ENCODE data around the gene JPH3.
"Not testable (repeated sequence)": the region's sequence is repeated elsewhere in the genome, so short reads cannot be mapped to it uniquely, and the experiment has no call there.

JPH3 gene

DNA sequence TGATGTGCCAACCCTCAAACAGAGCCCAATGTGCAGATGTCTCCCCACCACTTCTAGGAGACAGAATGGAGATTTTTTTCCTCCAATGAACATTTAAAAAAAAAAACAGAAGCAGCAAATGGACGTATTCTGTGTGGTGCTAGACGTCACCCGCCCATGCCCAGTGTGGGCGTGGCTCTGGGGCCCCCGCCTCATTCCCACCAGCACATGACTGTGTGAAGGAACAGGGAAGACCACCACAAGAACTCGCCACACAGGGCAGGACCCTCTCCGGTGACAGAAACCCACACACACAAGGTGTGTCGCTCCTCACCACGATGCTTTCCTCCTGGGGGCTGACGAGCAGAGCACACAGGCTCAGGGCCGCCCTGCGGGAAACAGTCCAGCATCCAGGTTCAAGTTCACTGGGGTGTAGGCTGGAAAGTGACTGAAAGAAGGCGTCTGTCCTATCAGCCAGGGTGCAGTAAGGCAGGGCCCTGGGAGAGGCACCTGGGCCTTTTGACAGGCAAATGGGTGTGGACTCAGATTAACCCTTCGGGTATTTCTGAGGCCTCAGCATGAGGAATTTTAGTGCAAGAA lies 110.0 kb downstream of the JPH3 start:
- FAIRE-seq: no peak

DNA sequence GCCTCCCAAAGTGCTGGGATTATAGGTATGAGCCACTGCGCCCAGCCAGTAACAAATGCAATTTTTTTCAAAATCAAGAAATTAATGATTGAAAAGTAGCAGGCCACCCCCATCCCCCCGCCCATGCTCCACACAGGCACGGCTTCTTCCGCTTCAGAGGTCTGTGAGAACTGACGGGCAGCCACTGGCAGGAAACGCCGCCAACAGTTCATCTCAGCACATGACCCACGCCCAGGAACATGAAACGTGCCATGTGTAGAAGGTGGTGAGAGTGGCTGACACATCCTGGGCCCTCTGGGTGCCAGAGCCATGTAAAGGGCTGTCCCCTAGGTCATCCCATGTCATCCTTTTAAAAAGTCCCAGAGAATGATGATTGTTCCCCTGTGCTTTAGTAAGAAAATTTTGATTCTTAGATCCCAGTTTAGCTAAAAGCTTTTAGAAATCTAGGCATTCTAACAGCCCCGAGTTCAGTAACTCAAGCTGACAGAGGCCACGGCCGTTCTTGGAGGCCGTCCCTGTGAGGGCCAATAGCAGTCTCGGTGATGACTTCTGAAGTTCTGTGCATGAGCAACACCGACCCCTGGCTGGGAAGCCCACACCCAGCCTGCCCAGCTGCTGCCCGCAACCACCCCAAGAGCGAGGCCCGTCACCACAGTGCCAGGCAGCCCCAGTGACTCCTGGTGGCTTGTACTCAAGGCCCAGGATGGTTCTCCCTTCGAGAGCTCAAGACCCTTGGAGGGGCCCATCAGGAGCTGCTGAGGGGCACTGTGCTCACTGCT lies 111.3 kb downstream of the JPH3 start:
- DNase-seq (ENCODE audit: low spot score) (no peak), FAIRE-seq (no peak)

More for the DNA sequence above, 110.0 kb downstream of the JPH3 start:
- DNase-seq (ENCODE audit: low spot score): no peak

DNA sequence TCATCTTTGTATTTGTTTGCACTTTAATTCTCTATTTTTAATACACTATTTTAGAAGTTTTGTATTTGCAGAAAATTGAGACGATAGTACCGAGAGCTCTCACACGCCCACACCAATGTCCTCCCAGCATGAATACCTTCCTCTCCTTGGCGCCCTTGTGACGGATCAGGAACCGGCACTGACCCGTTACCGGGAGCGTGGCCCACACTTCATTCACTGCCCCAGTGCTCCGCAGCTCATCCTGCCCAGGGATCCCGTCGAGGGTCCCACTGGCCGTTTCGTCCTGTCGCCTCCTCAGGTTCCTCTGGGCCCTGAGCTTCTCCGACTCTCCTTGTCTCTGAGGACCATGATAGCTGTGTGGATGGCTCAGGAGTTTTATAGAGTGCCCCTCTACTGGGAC lies 112.9 kb downstream of the JPH3 start:
- no peak for DNase-seq (ENCODE audit: low spot score)
- no peak for FAIRE-seq

DNA sequence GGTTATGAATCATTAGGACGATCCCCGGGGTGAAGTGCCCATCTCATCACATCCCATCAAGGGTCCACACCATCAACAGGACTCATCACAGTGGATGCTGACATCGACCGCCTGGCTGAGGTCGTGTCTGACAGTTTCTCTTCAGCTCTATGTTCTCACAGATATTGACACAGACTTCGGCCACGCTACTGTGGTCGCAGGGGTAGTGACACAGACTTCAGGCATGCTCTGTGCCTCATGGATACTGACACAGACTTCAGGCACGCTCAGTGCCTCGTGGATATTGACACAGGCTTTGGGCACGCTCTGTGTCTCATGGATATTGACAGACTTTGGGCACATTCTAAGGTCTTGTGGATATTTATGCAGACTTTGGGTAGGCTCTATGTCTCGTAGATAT lies 113.3 kb downstream of the JPH3 start:
- no peak for FAIRE-seq
- peak; percentile 39 for DNase-seq (ENCODE audit: low spot score)

DNA sequence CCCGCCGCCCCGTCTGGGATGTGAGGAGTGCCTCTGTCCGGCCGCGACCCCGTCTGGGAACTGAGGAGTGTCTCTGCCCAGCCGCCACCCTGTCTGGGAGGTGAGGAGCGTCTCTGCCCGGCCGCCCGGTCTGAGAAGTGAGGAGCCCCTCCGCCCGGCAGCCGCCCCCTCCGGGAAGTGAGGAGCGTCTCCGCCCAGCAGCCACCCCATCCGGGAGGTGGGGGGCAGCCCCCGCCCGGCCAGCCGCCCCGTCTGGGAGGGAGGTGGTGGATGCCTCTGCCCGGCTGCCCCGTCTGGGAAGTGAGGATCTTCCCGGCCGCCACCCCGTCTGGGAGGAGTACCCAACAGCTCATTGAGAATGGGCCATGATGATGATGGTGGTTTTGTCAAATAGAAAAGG lies 116.5 kb downstream of the JPH3 start:
- not testable (repeated sequence) for DNase-seq (ENCODE audit: low spot score); FAIRE-seq

DNA sequence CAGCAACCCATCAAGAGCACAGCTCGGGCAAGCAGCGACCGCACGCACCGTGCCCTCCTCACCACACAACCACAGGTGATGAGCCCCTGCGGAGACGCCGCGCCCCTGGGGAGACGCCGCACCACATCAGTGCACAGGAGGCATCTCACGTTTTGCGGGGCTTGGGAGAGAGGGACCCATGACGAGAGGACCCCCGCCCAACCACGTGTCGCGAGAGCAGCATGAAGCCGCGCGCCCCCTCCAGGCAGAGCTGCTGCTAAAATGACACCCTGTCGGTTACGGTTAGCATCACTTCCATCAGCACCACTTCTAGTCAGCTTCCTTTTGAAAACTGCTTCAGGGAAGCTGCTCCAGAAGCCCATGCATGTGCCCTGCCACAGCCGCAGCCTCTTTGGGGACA lies 118.1 kb downstream of the JPH3 start:
- DNase-seq (ENCODE audit: low spot score): no peak
- no peak for FAIRE-seq

DNA sequence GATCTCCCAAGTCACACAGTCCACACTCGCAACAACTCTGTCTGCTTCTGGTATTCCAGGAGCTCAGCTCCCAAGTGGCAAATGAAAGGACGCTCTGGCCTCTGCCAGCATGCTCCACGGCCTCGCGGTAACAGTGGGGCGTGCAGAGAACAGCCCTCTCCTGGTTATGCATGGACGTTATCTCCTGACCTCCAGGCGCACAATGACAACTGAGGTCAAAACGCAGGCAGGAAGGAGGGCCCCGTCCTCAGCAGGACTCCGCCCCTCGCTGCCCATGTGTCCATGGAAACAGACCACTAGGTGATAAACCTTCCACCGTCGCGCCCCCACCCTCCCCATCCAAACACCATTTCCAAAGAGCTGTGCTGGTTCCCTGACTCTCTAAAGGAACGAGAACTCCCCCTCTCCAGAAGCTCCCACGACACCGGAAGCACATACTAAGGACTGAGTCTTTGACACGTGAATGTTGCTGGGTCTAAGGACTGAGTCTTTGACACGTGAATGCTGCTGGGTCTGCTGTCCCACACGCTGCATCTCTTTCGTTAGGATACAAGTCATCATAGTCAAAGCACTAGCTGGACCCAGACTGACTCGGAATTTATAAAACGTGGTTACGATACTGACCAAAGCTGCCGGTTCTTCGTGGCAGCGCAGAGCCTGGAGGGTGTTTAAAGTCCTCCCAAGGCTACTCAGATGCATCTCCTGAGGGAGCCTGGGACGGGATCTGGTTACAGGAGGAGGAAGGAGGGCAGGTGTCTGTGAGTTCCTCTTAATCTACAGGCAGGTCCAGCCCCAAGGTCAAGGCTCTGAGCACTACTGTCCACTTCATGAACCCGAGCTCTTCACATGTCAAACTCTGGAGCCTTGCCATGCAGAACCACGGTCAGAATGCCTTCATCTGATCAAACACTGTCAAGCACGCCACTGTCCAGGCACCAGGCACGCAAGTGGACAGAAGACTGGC lies 119.6 kb downstream of the JPH3 start:
- DNase-seq (ENCODE audit: low spot score) (no peak), FAIRE-seq (no peak)

DNA sequence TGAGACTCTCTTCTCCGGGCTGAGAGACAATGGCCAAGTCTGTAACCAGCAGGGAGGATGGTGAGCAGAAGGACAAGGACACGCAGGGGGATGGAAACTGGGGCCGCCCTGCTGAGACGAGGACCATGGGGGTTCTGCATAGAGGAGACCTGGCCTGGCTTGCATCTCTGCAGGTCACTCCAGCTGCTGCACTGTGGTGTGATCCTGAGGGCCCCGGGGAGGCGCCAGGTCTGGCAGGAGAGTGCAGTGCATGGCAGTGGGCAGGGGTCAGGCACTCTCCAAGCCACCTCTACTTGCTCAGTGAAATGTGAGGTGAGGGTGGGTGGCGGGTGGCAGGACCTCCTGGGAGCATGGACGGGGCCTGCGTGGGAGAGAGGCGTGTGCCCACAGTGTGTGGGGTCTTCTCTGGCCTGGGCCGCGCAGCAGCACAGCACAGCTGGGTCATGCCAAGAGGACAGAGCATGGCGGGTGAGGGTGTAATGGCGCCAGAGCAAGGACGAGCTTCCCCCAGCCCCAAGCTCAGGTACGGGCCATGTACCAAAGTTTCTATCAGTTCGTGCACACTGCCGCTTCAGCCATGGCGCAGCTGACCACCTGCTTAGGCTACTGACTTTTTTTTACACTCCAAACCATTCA lies 120.4 kb downstream of the JPH3 start:
- no peak for DNase-seq (ENCODE audit: low spot score)
- FAIRE-seq: no peak

DNA sequence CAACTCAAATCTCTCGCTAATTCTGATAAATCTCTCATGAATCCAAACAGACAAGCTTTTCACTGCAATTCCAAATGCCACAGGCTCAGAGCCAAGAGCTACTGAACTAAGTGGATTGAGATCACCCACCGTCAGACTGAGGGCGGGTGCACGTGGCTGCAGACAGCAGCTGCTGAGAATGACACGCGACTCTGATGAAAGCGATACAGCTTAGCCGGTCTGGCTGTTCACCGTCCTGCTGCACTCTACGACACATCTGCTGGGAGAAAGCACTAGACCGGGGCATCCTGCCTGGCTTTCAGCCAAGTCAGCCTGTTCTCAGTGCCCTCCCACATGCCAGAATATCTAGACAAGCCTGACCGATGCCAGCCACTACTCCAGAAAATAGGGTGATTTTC lies 120.9 kb downstream of the JPH3 start:
- DNase-seq (ENCODE audit: low spot score): peak; percentile 93
- peak; percentile 89 for FAIRE-seq

DNA sequence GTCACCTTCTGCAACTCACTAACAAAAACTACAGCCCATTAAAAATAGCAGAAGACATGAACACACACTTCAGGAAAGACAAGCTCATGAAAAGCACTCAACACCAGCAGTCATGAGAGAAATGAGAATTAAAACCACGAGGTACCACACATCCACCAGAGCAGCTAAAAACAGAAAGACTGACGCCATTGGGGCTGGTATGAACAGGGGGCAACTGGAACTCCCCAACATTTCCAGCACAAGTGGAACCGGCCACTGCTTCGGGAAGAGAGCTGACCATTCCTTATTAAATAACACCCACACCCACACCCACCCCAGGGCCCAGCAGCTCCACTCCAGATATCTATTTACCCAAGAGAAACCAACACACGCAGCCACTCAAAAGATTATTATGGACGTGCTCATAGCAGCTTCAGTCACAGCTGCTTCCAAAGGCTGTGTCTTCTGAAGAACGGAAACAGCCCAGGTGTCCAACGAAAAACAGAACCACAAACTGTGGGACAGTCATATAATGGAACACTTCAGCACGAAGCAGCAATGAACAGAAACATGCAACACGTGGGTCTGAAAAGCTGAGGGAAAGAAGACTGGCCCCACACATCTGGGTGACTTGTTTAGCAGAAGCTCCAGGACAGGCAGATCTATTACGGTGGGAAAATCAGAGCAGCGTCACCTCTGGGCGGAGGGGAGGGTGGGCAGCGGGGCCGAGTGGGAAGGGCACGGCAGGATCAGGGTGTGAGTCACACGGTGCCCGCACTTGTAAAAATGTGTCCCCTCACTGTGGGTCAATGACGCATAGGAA lies 122.4 kb downstream of the JPH3 start:
- DNase-seq (ENCODE audit: low spot score) (no peak), FAIRE-seq (no peak)

DNA sequence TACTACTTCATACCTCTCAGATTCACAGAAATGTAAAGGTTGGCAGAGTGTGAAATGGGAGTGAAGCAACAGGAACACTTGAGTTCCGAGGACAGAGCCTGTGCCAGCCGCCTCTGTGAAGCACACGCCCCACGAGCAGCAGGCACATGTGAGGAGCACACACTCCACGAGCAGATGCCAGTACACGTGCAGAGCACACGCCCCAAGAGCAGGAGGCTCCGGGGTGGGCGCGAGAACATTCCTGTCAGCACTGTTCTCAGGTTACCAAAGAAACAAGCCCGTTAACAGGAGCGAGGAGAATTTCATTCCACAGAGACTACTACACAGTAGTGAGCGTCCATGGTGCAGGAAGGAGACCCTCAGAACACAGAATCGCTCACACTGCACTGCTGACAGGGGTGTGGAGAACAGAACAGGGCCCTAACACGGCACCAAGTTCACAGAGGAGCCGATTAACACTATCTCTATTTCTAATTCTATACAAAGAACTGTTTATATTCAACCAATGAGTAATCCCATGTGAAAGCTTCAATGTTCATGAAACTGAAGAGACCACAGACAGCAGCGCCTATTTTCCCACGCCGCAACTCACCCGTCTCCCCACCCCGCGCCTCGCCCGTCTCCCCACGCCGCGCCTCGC lies 123.4 kb downstream of the JPH3 start:
- DNase-seq (ENCODE audit: low spot score) (no peak), FAIRE-seq (no peak)

DNA sequence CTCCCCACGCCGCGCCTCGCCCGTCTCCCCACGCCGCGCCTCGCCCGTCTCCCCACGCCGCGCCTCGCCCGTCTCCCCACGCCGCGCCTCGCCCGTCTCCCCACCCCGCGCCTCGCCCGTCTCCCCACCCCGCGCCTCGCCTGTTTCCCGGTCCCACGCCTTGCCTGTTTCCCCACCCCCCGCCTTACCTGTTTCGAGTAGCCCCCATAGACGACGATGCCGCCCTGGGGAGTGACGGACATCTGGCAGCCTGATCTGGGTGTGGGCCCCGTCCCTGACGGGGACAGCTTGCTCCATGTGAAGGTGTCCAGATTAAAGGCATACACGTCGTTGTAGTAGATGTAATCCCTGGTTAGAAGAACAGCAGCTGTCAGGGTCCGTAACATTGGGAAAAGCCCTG lies 124.3 kb downstream of the JPH3 start:
- not testable (repeated sequence) for DNase-seq (ENCODE audit: low spot score); FAIRE-seq

DNA sequence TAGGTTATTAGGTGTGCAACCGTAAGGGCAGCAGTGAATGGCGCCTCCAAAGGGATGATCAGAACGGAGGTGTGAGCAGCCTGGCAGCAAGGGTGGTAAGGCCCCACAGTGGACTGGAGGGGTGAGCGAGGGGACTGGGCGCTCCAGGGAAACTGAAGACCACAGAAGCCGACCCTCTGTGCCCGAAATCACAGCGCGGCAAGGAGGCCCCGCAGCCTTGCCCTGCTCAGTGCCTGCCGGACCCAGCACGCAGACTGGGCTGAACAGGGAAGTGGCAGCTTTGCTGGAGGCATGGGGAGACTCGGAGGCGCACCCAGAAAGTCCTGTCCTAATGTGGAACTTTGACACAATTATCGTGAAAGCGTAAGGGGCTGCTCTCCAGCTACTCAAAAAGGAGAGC lies 125.0 kb downstream of the JPH3 start:
- FAIRE-seq (no peak), DNase-seq (ENCODE audit: low spot score) (no peak)

DNA sequence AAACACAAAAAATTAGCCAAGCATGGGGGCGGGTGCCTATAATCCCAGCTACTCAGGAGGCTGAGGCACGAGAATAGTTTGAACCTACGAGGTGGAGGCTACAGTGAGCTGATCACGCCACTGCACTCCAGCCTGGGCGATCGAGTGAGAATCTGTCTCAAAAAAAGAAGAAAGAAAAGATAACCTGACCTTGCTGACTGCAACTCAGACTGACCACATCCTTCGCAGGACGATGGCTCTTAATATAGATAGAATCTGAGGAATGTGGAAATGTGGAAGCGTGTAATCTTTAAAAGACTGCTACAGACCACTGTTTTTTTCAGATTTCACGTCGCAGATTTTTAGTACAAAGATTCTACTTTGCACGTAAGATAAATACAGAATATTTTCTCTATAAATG lies 125.7 kb downstream of the JPH3 start:
- FAIRE-seq: no peak
- DNase-seq (ENCODE audit: low spot score): peak; percentile 10

DNA sequence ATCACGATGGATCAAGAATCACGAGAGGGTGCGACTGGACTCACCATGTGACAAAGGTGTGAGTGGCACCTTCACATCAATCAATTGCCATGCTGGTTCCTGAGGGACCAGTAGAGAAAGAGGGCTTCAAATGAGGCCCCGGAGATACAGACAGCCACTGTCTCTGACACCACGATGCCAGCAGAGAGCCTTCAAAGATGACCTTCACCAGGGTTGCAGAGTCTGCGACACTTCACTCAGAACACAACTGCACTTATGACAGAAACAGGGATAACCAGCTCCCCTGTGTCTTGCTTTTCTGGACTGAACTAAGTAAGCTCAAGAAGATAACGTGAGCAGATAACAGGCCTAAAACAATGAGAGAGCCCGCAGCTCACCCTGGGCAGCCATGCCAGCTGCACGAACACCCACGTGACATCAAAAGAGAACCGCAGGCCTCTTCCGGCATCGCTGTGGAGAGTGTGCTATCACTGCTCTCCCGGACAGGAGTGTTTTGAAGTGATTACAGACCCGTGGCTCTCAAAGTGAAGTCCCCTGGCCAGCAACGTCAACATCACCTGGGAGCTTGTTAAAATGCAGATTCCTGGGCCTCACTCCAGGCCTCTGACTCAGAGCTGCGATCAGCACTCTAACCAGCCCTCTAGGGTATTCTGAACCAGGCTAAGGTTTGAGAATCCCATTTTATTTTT lies 127.1 kb downstream of the JPH3 start:
- FAIRE-seq (no peak), DNase-seq (ENCODE audit: low spot score) (no peak)

DNA sequence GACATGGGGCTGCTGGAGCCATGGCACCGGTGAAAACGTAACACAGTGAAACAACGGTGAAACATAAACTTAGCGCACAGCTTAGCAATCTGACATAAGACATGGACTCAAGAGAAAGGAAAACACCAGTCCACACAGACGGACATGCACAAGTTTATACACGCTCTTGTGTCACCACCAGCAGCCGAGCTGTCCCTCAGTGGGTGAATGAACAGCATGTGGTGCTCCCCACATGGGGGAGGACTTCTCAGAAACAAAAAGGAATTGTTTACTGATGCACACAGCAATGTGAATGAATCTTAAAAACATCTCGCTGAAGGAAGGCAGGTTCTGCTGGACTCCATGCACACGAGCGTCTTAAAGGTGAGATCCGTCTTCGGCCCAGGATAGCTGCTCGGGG lies 129.3 kb downstream of the JPH3 start:
- FAIRE-seq (no peak), DNase-seq (ENCODE audit: low spot score) (no peak)

DNA sequence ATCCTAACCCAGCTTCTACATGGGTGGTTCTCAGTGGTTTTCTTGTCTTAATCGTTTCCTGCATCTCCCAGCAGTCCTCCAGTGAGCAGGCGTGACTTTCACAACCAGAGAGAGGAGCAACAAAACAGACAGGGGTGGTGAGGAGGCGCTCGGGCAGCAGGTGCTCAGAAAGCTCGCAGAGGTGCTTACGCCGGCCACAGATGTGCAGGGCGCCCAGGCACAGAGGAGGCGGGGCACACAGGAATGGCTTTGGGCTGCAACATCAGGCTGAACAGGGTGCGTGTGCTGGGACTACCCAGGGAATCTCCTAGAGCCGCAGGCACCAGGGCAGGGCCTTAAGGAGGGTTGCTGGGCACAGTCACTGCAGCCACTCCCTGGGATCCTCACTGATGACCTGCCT lies 130.9 kb downstream of the JPH3 start:
- no peak for DNase-seq (ENCODE audit: low spot score)
- no peak for FAIRE-seq

DNA sequence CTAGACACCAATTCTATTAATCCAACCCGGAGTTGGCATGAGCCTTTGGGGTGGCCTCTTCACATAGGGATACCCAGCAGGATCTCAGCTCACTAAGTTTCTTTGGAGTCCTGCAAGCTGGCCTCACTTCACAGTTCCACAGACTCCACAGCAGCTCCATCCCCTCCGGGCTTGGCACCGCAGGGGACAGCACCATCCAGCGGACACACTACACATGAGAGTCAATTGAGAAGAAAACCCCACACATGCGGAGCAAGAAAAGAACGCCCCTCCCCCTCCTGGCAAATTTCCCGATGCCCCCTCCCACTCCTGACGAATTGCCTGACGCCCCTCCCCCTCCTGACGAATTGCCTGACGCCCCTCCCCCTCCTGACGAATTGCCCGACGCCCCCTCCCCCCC lies 132.3 kb downstream of the JPH3 start:
- DNase-seq (ENCODE audit: low spot score): no peak
- FAIRE-seq: no peak

DNA sequence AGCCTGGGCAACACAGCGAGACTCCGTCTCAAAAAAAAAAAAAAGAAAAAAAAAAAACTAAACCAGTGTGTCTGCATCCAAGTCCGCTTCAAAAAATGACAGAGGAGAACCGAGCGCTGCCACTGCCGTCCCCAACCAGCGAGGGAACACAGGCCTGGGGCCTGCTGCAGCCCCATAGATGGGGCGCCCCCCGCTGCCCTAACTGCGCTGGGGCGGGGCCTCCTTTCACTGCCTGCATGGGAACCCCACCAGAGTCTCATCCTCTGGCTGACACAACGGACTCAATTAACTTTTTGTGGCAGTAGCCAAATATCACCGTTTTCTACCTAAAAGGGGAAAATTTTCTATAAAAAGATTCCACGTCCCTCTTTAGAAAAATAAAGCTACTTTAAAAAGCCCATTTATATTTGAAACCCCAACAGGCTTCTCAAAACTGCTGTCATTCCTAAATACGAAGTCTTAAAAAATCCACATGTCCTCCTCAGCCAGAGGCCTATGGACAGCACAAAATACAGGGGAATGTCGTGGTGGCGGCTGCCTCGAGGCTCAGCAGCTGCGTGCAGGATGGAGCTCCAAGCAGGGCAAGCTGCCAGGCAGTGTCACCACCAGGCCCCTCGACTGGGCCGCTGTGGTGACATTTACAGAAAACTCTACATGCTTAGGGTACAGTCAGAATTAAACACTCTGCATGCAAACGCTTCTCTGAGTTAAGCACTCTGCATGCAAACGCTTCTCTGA lies 133.1 kb downstream of the JPH3 start:
- DNase-seq (ENCODE audit: low spot score) (no peak), FAIRE-seq (no peak)

Data from RCC 7860 (cell line).